Stimulated activated CD4-positive, alpha-beta T cell treated with anti-CD3 and anti-CD28 coated beads, Interleukin-12 subunit alpha, Interleukin-12 subunit beta, amount 100 ng/mL, for 4 hours (primary cell): ENCODE measurements around the gene MTHFD1L.

Experiments
- DNase-seq: peaks from one replicate; pipeline ENCODE4 v3.0.0-alpha.2; 2020

MTHFD1L gene

GRCh38 chr6:150994026-150994425, 128.5 kb downstream of the MTHFD1L start:
- DNase-seq, result no peak

DNA sequence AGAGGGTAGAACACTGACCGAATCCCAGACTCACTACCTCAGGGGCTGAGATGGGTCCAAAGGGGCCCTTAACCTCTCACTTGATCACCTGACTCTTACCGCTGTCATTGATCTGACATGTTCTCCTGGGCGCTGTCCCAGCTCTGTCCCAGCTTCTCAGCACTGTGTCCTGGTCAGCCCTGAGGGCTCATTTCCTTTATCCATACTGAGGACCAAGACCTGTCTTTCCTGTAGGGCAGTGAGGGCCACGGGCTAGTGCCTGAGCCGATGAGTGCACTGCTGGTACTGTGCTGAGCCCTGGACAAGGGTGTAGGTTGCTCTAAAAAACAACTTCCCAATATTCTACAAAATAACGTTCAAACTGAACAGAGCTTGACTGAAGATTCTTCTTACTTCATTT, 131.5 kb downstream of the MTHFD1L start:
- DNase-seq, result no peak

DNA sequence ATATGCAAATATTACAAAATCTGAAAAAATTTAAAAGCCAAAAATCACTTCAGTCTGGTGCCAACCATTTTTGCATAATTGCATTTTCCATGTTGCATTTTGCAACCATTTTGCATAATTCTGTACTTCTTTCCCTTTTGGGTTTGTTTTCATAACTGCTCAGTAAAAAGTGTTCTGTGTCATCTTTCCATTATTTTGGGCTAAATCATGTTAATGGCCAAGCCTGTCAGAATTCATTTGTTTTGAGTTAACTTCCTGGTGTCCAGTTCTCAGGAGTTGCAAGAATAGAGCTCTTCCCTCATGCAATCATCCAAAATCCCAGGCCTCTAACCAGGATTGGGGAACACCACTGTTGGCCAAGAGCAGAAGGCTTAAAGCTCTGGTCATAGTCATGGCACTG, 133.6 kb downstream of the MTHFD1L start:
- no peak for DNase-seq

DNA sequence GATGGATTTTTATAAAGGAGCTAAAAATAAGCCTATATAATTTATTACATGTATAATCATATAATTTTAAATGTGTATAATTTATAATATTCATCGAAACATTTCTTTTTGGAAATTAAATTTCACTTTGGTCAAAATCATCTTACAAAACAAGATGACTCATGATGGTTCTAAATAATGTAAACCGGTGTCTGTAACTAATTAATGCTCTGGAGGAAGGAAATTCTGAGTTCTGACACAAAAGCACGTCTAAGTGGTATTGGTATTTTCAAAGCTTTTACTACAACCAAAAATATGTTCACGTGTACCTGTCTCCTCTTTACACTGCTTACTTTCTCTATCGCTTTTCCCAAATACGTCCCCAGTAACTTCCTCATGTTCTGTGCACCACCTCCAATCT, 134.1 kb downstream of the MTHFD1L start:
- no peak for DNase-seq

DNA sequence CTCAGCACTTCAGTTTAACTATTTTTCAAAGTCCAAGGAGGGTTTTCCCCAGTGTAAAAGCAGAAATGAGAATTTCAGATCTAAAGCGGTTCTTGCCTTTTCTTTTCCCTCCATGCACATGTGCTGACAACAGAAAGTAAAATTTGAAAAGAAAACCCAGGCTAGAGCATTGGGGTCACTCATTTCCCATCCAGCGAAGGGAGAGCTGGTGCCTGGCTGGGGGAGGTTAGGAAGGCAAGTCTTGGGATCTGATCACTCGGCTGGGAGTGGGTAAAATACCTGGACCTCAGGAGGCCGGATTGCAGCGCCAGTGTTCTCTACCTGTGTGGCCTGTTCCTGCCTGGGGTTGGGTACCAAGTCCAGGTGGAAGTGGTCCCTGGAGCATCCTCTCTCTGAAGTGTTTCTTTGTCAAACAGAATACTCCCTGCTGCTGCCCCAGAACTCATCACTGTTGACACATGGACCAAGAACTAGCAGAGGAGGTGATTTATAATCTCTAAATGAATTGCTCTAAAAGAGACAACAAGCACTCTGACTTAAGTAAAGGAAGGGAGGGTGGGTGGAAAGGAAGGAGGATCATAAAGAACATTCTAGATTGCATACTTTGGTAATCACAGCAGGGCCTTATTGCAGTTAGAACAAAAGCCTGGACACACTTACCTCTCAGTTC, 136.0 kb downstream of the MTHFD1L start:
- no peak for DNase-seq

- no peak for DNase-seq
Observed at GRCh38 chr6:151002057-151002450, 136.6 kb downstream of the MTHFD1L start.

DNA sequence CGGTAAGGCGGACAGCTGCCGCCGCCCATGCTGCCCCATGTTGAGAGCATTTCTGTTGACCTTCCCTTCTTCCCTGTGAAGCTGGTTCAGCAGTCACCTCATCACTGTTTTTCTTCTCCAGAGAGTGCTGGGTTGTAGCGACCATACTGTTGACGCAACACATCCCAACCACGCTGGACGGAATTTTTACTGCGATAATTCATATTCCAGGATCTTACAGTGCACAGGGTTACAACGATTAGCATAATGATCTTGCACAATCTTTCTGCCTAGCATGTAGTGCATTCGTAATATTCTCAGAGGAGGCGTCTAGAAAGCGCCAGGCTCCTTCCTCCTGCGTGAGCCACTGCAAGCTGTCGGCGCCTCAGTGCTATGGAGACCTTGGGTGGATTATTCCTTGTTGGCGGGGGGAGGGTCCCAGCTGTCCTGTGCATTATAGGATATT, 137.0 kb downstream of the MTHFD1L start:
- no peak for DNase-seq

- no peak for DNase-seq
Observed at GRCh38 chr6:151004383-151005024, 139.0 kb downstream of the MTHFD1L start.

DNA sequence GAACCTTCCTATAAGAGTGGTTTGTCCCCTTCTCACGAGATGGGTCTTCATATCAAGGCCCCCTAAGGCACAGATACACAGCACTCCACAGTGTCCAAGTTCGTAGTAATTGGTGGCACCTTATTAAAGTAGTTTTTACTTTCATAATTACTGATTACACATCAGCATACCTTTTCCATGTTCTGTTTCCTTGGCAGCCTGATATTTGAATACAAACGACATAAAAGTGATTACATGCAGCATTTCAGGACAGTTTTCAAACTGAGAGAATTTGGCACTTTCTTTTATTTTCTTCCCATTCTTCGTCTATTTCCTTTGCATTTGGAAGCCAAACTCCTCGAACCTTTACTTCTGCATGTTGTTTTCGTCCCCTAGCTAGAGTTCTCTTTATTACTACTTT, 139.7 kb downstream of the MTHFD1L start:
- DNase-seq, result no peak

DNA sequence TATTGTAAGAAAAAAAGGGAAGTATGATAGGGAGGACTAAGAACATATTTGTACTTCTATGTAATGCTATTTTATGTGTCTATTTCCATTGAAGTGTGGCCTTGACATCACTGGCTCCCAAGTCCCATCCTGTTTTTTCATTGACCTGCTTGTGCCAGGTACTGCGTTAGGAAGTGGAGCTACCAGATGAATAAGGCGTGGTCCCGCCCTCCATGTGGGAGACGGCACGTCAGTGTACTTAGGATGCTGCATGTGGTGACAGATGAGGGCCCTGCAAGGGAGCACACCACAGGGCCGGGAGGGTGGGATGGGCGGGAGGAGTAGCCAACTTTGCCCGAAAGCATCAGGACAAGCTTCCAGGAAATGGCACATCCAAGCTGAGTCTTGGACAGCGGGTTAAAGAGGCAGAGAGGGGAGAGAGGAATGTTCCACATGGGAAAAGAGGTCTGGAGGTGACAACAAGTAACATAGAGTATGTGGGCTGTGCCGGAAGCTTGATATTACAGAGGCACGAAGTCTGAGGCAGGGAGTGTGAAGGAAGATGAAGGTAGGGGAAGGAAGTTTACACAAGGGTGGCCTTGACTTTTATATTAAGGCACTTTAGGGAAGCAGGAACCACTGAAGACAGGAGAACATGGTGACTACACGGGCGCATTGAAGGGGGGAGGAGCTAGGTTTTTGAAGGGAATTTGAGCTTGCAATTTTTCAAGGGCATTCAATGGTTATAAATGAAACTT, 140.6 kb downstream of the MTHFD1L start:
- no peak for DNase-seq

GRCh38 chr6:151007076-151007475, 141.6 kb downstream of the MTHFD1L start:
- DNase-seq, result no peak

- no peak for DNase-seq
Observed at GRCh38 chr6:151007922-151008321, 142.4 kb downstream of the MTHFD1L start.

DNA sequence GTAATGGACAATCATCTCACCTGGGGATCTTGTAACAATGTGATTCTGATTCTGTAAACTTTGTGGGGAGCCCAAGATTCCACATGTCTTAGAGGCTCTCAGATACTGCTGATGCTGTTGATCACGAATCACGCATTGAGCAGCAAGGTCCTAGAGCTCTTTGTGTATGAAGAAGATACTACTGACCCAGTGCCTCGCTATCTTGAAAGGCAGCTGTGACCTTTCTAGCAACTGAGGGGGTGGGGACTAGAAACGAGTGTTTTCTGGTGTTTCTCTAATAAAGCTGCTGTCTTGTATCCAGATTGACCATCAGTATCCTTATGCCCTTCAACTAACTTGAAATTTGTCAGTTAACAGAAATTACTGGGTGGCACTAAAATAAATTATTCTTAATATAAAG, 142.9 kb downstream of the MTHFD1L start:
- DNase-seq, result no peak

DNA sequence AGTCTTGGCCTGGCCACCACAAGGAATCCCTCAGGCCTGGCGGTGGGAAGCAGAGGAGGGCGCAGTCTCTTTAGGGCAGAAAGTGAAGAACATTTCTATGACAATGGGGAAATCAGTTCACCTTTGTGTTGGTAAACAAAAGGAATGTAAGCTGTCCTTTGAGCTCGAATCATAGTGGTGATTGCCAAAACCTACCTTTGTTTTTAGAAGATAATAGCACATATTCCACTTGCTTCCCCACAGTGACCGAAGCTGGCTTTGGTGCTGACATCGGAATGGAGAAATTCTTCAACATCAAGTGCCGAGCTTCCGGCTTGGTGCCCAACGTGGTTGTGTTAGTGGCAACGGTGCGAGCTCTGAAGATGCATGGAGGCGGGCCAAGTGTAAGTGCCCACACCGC, 144.1 kb downstream of the MTHFD1L start:
- no peak for DNase-seq

- no peak for DNase-seq
Observed at GRCh38 chr6:151010071-151010470, 144.6 kb downstream of the MTHFD1L start.

GRCh38 chr6:151012321-151013294, 147.1 kb downstream of the MTHFD1L start:
- DNase-seq, result no peak

- DNase-seq, result peak; percentile 39
Observed at GRCh38 chr6:151014404-151015100, 149.1 kb downstream of the MTHFD1L start.

DNA sequence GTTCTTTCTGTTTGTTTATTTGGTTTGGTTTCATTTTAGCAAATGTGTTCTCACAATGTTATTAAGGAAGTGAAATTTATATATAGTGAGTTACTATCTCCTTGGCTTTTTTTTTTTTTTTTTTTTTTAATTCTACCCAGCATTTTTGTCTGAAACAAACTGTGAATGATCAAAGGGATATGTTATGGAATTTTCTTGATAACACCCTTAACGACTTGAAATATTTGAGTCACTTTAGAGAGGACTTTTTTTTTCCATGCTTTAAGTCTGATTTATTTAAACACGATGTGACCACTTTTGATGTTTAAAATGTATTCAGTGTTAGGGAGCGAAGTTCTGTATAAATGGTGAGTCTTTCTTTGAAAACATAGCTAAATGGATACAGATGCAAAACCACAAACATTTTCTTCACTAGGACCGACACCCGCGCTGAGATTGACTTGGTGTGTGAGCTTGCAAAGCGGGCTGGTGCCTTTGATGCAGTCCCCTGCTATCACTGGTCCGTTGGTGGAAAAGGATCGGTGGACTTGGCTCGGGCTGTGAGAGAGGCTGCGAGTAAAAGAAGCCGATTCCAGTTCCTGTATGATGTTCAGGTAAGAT, 149.7 kb downstream of the MTHFD1L start:
- no peak for DNase-seq

- no peak for DNase-seq
Observed at GRCh38 chr6:151016107-151016506, 150.6 kb downstream of the MTHFD1L start.

- DNase-seq, result no peak
Observed at GRCh38 chr6:151018046-151018445, 152.5 kb downstream of the MTHFD1L start.

- DNase-seq, result no peak
Observed at GRCh38 chr6:151018911-151019782, 153.6 kb downstream of the MTHFD1L start.
